Suppressor macrophage treated with lipopolysaccharide for 4 hours (primary cell): ENCODE measurements around the gene STC2.
A peak's percentile ranks its signal among the peaks of the same experiment; 100 is the strongest.
"Not testable (repeated sequence)": the region's sequence is repeated elsewhere in the genome, so short reads cannot be mapped to it uniquely, and the experiment has no call there.

Experiments
- DNase-seq: peaks from one replicate; pipeline ENCODE4 v3.0.0-alpha.2; 2020

STC2 gene

DNA sequence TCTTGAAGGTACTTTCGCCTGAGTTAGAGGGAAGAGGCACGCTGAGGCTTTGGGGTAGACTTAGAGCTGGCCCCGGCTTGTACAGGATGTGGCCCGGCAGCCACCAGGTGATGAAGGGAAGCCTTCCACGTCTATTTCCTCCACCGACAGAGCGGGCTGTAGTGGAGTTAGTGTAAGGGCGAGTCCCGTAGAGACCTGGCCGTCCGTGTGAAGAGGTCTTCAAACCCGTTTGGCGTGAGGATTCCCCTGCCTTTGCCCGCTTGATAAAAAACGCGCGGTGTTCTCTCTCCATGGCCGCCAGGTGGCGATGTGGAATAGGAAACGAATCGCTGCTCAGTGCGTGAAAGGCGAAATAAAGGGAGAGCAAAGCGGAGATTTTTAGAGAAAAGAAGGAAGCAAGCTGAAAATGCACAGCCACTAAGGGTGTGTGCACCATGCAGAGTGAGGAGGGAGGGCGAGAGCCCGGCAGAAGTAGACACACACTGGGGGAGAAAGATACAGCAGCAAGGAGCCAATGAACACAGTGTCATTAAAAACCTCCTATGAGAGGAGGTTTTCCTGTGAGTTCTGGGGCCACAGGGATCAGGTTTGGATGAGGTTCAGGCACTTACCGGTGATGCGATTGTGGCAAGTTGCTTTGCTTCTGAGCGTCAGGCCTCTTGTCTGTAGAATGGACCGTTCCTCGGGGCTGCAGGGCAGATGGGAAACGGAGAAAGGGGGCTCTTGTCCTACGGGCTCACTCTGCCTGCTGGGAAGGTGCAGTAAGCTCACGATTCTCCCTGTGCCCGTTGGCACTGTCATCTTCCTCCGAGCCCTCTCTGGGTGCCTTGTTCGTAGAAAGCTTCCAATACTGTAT lies 34.2 kb downstream of the STC2 start:
- peak; percentile 78 for DNase-seq

DNA sequence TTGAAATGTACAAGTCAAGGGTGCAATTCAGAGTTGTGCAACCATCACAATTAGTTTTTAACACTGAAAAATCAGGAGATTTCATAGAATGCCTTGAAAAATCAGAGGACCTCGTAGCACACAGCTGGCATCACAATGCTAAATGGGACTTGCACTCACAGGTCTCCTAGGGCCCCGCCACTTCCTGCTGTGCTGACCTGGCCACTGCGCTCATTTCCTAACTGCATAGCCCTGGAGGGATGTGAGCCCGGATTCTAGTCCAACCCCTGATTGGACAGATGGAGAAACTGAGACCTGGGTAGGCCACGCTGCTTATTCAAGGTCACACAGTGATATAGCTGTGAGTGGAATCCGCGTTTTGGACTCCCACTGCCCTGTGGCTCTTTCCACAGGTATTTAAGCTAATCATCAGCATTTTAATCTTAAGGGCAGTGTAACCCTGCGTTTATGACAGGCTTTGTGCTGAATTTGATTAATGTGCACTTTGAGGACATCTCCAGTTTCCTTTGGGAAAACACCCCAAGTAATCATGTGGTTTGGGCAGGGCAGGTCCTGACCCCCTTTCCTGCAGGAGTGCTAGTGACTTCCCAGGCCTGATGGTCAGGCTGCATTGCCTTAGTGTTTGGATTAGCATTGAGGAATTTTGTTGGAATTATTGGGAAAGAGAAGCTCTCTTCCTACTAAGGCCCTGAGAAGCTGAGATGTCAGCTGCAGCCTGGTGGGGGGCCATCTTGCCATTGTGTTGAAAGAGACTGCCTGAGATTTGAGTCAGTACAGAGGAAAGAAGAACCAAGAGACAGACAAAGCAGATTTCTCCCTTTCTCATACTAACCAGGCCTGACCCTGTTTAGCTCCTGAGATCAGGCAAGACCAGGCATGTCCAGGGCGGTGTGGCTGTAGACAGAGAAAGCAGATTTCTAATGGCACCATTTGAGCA lies 36.2 kb downstream of the STC2 start:
- DNase-seq, result no peak

GRCh38 chr5:173290477-173291131 lies 37.6 kb downstream of the STC2 start:
- no peak for DNase-seq

DNA sequence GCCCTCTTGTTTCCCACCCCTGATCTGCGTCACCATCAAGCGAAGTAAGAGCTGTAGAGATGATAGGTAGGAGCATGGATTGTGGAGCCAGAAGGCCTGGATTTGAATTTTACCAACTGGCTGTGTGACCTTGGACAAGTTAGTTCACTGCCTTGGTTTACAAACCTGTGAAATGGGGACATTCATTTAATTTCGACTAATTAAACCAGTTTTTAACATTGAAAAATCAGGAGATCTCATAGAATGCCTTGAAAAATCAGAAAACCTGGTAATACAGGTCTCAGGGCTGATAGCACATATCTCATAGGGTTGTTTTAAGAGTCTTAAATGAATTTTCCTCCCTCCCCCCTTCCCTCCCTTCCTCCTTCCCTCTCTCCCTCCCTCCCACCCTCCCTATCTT lies 38.8 kb downstream of the STC2 start:
- DNase-seq, result no peak

- DNase-seq, result no peak
Measured at GRCh38 chr5:173288632-173289031, 39.6 kb downstream of the STC2 start.

- DNase-seq, result no peak
Measured at GRCh38 chr5:173287086-173287485, 41.1 kb downstream of the STC2 start.

DNA sequence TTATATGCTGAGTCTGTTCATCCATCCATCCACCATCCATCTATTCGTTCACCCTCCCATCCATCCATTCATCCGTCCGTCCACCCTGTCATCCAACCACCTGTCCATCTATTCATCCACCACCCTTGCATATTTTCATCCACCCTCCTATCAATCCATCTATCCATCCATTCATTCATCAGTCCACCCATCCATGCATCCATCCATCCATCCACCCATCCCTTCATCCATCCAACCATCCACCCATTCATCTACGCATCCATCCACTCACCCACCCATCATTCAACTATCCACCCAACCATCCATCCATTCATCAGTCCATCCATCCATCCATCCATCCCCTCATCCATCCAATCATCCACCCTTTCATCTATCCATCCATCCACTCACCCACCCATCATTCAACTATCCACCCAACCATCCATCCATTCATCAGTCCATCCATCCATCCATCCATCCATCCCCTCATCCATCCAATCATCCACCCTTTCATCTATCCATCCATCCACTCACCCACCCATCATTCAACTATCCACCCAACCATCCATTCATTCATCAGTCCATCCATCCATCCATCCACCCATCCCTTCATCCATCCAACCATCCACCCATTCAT lies 43.8 kb downstream of the STC2 start:
- not testable (repeated sequence) for DNase-seq

DNA sequence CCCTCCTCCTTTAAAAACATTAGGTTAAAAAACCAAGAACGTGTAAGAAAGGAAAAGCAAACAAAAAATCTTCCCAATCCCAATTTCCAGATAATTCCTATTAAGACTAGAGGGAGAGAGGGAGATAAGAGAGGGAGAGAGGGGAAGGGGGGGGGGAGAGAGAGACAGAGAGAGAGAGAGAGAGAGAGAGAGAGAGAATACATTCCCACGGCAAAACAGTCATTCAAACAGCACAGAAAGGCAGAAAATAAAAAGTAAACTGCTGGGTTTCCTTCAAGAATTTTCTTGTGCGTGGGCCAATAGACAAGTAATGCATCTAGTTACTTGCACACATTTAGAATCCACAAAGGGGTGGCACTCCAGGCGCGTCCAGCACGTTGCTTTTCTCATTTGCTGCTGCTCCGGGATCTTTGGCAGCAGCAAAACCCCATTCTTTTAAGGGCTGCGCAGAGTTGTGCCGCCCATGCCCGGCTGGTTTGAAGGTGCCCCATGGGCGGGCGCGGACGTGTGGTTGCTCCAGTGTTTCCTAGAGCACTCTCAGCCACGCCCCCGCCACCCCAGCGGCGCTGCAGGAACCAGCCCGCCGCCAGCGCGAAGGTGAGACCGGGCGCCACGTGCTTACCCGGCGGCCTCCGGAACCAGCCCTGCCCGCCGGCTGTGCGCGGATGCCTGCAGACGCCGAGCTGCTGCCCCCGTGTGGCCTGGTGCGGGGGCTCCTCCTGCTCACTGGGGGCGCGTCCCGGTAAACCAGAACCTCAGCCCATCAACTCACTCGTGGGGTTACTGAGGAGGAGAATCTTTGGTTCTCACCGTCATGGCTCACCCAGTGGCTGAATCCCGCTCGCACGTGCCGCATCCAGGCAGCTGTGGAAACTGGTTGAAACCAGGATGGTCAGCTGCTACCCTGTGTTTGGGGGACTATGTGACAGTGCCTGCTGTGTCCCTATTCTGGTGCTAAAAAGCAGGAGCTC lies 44.6 kb downstream of the STC2 start:
- DNase-seq, result peak; percentile 62

DNA sequence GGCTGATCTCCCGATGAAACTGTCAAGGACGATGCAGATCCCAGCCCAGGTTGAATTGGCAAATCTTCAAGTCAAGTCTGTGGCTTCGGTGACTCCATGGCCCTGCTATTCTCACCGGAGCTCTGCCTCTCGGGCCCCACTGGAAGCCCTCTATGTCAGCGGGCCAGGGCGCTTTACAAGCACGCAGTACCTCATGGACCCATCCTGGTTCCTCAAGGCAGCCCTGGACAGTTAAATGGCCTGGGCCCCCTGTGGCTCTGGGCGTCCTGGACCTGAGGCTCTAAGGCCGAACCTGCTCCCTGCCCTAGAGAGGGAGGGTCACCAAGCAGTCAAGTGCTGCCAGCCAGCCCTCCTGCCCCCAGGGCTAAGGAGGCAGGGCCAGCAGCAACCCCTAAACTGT lies 45.3 kb downstream of the STC2 start:
- DNase-seq, result no peak

GRCh38 chr5:173281910-173282309 lies 46.3 kb downstream of the STC2 start:
- DNase-seq, result no peak

- DNase-seq, result no peak
Measured at GRCh38 chr5:173279166-173279565, 49.0 kb downstream of the STC2 start.

GRCh38 chr5:173278641-173279040 lies 49.6 kb downstream of the STC2 start:
- DNase-seq, result no peak

GRCh38 chr5:173278172-173278571 lies 50.0 kb downstream of the STC2 start:
- no peak for DNase-seq

- no peak for DNase-seq
Measured at GRCh38 chr5:173274771-173275170, 53.4 kb downstream of the STC2 start.

GRCh38 chr5:173271419-173271818 lies 56.8 kb downstream of the STC2 start:
- DNase-seq, result peak; percentile 90

GRCh38 chr5:173268750-173269432 lies 59.3 kb downstream of the STC2 start:
- DNase-seq, result no peak

DNA sequence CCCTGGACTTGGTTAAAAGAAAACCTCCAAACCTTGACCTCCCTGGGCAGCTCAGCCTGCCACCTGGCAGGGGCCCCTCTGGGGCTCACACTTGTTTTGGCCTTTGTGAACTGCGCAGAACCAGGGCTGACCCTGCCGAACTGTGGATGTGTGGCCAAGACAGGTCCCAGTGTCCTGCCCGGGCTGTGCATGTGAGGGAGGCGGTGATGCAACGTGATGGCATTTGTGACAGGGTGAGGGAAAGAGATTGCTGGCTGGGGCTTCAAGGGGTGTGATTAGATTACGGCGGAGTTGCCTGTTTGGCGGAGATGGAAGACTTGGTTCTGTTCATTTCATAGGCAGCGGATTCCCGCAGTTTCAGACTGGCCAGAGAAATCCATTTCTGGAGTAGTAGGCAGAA lies 62.8 kb downstream of the STC2 start:
- no peak for DNase-seq
